Mucosa of descending colon (tissue), 3 donors: ENCODE results near the gene DPEP3. TPM values are rescaled to one million over a fixed set of nuclear protein-coding genes. Genes with fewer than 3 reads are reported as not detected.

Source experiments
- ATAC-seq: fragments of 200-7000 bp; cut with Tn5 transposase; one replicate; pipeline ENCODE4 v1.9.1; 2020; ENCODE audit warnings: mild to moderate bottlenecking, moderate library complexity
- DNase-seq, 3 donors: peaks; one replicate each; pipeline ENCODE4 v3.0.0-alpha.2; 2020
- H3K36me3 ChIP-seq: fragments of 200-600 bp; one replicate; pipeline ENCODE4 v1.8.0; 2021; ENCODE audit warnings: low read depth, mild to moderate bottlenecking
- H3K4me1 ChIP-seq: fragments of 200-600 bp; one replicate; pipeline ENCODE4 v1.8.0; 2021; ENCODE audit warnings: low read depth, mild to moderate bottlenecking
- H3K4me3 ChIP-seq: fragments of 200-600 bp; one replicate; pipeline ENCODE4 v1.8.0; 2021; ENCODE audit warnings: mild to moderate bottlenecking
- H3K9me3 ChIP-seq: fragments of 200-600 bp; one replicate; pipeline ENCODE4 v1.8.0; 2021; ENCODE audit warnings: mild to moderate bottlenecking
- CTCF ChIP-seq: fragments of 200-600 bp; IDR thresholded peaks from one replicate; pipeline ENCODE4 v1.8.0; 2022; ENCODE audit warnings: antibody characterized with exemption, mild to moderate bottlenecking
- intact Hi-C, 2 donors: fragments of 100-400 bp; cut with DNase I in 1 of 2; cut with micrococcal nuclease in 1 of 2; formaldehyde crosslinking; loops; one replicate each; pipeline versions ENCODE4 v1.11.0 to v1.11.1; 2022; cut with DNase I, micrococcal nuclease
- total RNA-seq, 3 donors: library from RNA; stranded (reverse); fragmentation: NEBNext Ultra II Directional in 2 of 3; extraction: Animal tissue kit (Norgen Biotek cat#: 25700) in 2 of 3; gene quantifications; one replicate each; pipeline versions ENCODE4 v1.2.1 to v1.2.4, GENCODE V29; 2021 to 2023
- donor health status: DM: no; HTN: no; CAD: no; lungs with moderate emphysema.
- donor health status: DM: no; HTN: no; CAD: no.
- donor health status: DM: no; HTN: yes; CAD: no.

DPEP3 gene
- total RNA-seq, 3 donors from 2014 or later = not detected

- no peaks in the 10 kb centered on the region for H3K36me3 ChIP-seq
- no peaks in the 10 kb centered on the region for H3K4me1 ChIP-seq
- no peak overlapping the region for H3K4me3 ChIP-seq
- ATAC-seq = no peak
- no peak for DNase-seq
- no peaks in the 10 kb centered on the region for H3K9me3 ChIP-seq
- intact Hi-C loops = no loop called here
- TF ChIP-seq CTCF = no peak
Measured at GRCh38 chr16:67953641-67954375, 26.5 kb downstream of the DPEP3 start.

- no peaks in the 10 kb centered on the region for H3K36me3 ChIP-seq
- TF ChIP-seq CTCF = no peak
Measured at GRCh38 chr16:67951485-67951884, 28.8 kb downstream of the DPEP3 start.

GRCh38 chr16:67950335-67950843, 29.9 kb downstream of the DPEP3 start:
- no peak for TF ChIP-seq CTCF
- ATAC-seq (no peak), DNase-seq (no peak)
- intact Hi-C loops = no loop called here
- no peaks in the 10 kb centered on the region for H3K4me1 ChIP-seq
- H3K9me3 ChIP-seq = no peaks in the 10 kb centered on the region
- no peak overlapping the region for H3K4me3 ChIP-seq
- H3K36me3 ChIP-seq = no peaks in the 10 kb centered on the region

More at GRCh38 chr16:67951485-67951884, 28.8 kb downstream of the DPEP3 start:
- intact Hi-C loops = no loop called here
- no peaks in the 10 kb centered on the region for H3K4me1 ChIP-seq
- DNase-seq = no peak
- no peaks in the 10 kb centered on the region for H3K9me3 ChIP-seq
- no peak overlapping the region for H3K4me3 ChIP-seq
- ATAC-seq = no peak

- Histone ChIP-seq H3K36me3 (no peaks in the 10 kb centered on the region), H3K4me3 (no peak overlapping the region)
Measured at GRCh38 chr16:67949645-67950044, 30.7 kb downstream of the DPEP3 start.

GRCh38 chr16:67948015-67948414, 32.3 kb downstream of the DPEP3 start:
- DNase-seq = peak in 1 of 3 donors; percentile 52

More at GRCh38 chr16:67949645-67950044, 30.7 kb downstream of the DPEP3 start:
- no peaks in the 10 kb centered on the region for H3K9me3 ChIP-seq
- intact Hi-C loops = no loop called here
- no peak for ATAC-seq
- TF ChIP-seq CTCF = no peak
- no peak for DNase-seq
- H3K4me1 ChIP-seq = no peaks in the 10 kb centered on the region

More at GRCh38 chr16:67948015-67948414, 32.3 kb downstream of the DPEP3 start:
- TF ChIP-seq CTCF = no peak
- Histone ChIP-seq H3K36me3 (no peaks in the 10 kb centered on the region), H3K9me3 (no peaks in the 10 kb centered on the region), H3K4me1 (no peaks in the 10 kb centered on the region), H3K4me3 (no peak overlapping the region)
- peak; percentile 67 for ATAC-seq
- intact Hi-C loops = no loop called here
